ENCODE measurements around the gene CASZ1.

The CASZ1 gene

DNA sequence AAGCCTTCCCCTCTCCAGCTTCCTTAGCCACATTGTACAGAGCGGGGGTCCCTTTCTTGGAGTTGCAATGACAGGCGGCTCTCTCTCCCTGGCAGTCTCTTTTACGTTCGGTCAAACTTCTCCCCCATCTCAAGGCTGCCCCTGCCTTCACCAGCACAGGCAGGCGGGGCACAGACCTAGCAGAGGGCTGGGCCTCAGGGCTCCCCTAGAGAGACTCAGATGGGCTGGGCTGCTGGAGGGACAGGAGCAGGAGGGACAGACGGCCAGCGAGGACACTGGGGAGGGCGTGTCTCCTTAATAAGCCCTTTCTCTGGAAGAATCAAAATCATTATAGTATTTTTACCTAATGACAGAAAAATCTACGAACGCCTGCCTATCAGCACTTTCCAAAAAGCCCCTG lies 79.6 kb downstream of the CASZ1 start:
- TF ChIP-seq, protein P1, sequence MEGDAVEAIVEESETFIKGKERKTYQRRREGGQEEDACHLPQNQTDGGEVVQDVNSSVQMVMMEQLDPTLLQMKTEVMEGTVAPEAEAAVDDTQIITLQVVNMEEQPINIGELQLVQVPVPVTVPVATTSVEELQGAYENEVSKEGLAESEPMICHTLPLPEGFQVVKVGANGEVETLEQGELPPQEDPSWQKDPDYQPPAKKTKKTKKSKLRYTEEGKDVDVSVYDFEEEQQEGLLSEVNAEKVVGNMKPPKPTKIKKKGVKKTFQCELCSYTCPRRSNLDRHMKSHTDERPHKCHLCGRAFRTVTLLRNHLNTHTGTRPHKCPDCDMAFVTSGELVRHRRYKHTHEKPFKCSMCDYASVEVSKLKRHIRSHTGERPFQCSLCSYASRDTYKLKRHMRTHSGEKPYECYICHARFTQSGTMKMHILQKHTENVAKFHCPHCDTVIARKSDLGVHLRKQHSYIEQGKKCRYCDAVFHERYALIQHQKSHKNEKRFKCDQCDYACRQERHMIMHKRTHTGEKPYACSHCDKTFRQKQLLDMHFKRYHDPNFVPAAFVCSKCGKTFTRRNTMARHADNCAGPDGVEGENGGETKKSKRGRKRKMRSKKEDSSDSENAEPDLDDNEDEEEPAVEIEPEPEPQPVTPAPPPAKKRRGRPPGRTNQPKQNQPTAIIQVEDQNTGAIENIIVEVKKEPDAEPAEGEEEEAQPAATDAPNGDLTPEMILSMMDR (IDR thresholded peaks at IDR 0.05; ENCODE audit: low read depth, low read length), result no peak
- H3K4me3 ChIP-seq (ENCODE audit: low read depth, low read length), result no peak overlapping the region

DNA sequence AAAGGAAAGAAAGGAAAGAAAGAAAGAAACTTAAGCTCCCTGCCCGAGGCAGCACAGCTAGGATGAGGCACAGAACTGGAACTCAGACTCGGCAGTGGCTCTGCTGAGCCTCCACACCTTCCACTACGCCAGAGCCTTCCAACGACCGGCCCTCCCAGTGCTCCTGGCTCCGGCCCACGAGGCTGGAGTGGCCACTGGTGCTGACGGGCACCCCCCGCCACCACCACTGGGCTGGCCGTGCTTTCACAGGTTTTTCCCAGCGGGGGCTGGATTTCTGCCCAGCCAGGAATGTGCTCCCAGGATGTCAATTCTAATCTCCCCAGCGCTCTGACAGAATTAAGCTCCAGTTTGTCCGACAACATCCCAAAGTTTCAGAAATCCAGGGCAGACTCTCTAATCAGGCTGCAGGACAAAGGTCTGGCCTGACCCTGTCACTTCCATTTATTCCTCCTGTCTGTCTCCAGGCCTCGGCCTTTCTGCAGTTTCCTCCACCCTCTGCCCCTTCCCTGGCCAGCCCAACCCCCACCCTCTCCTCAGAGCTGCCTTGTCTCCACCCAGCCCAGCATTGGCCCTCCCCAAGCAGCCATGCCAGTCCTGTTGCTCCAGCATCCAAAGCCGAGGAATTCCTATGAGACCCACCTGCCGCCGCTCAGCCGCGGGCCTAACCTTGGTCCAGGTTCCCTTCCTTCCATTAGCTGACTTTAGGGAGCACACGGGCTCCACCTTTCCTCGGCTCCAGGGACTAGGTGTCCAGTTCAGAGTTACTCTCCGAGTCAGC lies 81.9 kb downstream of the CASZ1 start:
- no peak overlapping the region for H3K4me3 ChIP-seq (ENCODE audit: low read depth, low read length)

DNA sequence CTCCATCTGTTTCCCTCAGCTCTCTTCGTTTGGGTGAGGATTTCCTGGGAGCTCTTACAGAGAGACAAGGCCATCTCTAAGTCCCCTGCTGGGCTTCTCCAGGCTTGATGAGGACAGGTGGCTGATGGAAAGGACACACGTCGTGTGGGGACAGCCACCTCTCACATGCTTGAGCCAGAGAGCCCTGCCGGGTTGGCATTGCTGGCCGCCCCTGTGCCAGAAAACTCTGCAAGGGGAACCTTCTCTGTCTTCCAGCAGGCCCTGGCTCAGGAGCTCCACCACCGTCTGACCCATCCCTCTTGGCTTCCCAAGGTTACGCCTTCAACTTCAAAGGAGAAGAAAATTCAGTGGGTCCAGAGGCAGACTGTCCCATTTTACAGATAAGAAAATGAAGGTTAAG lies 82.8 kb downstream of the CASZ1 start:
- TF ChIP-seq, protein P1 (IDR thresholded peaks at IDR 0.05; ENCODE audit: low read depth, low read length), result no peak
- no peak overlapping the region for H3K4me3 ChIP-seq (ENCODE audit: low read depth, low read length)

More for the DNA sequence above, 81.9 kb downstream of the CASZ1 start:
- TF ChIP-seq, protein P1 (IDR thresholded peaks at IDR 0.05; ENCODE audit: low read depth, low read length), result no peak

DNA sequence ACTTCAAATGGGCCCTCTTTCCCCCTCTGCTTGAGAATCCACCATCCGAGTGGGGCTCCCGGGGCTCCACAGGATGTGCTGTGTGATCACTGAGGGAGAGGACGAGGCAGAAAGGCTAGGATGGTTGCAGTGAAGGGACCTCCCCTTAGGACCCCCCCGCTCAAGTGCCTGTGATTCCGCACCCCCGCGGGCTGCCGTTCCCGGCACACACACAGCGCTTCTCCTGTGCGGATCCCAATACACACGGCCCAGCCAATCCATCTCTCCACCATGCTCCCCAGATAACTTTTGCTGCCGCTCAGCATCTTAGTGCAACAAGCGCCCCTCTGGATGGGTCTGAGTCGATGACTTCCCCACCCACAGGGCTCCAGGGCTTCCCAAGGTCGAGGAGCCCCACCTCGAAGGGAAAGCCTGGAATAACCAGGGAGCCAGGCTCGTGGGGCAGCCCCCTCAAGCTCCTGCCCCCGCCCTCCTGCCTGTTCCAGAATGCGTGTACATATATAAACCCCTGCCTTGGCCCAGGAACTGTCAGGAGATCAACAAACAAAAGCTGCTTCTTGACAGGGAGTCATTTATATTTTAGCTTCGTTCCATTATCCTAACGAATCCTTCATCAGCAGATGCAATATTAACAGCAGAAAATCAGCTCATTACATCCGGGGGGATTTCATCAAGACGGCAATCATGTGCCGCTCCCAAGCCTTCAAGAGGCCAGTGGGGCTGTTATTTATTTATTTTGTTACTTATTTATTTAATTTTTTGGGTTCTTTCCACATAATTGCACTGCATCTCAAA lies 83.7 kb downstream of the CASZ1 start:
- no peak overlapping the region for H3K4me3 ChIP-seq (ENCODE audit: low read depth, low read length)
- TF ChIP-seq, protein P1 (IDR thresholded peaks at IDR 0.05; ENCODE audit: low read depth, low read length), result no peak

DNA sequence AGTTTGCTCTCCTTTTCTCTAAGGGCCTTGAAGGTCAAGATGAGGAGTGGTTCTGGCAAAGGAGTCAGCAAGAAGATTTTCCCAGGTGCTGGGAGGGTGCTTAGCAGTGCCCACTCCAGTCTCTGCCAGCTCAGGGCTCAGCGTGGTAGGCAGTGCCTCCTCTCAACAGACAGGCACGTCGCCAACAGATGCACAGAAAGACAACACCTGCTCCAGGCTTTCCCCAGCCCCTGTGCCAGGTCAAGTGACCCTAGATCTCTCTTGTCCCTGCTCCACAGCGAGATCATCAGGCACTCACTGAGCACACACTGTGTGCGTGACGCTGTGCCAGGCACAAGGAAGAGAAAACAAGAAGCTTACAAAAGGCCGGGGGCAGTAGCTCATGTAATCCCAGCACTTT lies 86.0 kb downstream of the CASZ1 start:
- TF ChIP-seq, protein P1 (IDR thresholded peaks at IDR 0.05; ENCODE audit: low read depth, low read length), result no peak
- H3K4me3 ChIP-seq (ENCODE audit: low read depth, low read length), result no peak overlapping the region

DNA sequence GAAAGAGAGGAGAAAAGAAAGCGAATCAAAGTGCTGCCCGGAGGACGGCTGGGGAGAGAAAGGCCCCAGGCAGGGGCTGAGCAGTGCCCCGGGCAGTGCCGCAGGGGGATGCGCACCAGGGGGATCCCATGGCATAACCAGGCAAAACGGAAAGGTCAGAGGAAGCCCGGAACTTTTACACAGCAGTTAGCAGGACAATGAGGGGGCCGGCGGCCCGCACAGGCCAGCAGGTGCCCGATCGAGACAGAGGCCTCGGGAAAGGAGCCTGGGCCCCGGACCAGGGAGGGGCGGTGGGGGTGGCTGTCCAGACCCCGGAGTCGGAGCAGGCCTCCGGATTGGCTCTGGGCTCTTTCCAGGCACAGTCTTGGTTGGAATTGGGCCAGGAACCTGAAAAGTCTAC lies 86.8 kb downstream of the CASZ1 start:
- TF ChIP-seq, protein P1 (IDR thresholded peaks at IDR 0.05; ENCODE audit: low read depth, low read length), result no peak
- H3K4me3 ChIP-seq (ENCODE audit: low read depth, low read length), result no peak overlapping the region

DNA sequence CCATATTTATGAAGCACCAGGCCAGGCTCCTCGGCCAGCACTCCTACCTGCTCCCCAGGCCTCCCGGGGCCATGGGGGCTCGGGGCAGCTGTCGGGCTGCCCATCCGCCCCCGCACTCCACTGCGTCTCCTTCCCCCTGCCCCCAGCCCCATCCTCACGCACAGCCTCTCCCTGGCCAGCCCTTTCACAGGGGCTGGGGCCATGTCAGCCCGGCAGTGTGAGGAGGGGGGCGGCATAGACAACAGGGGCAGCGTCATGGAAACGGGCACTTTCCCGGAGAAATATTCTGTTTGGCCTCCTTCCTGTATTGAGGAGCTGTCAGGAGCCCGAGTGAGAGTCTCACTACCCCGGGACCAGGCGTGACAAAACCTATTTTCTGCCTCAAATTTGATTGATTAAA lies 87.3 kb downstream of the CASZ1 start:
- no peak overlapping the region for H3K4me3 ChIP-seq (ENCODE audit: low read depth, low read length)
- TF ChIP-seq, protein P1 (IDR thresholded peaks at IDR 0.05; ENCODE audit: low read depth, low read length), result no peak
